RWPE1 (cell line): ENCODE data around the gene F12.

Experiments used
- CTCF ChIA-PET: fragments of 350-600 bp; sonication (Branson Sonifier 250); formaldehyde crosslinking; extraction: SDS; loops from one replicate; lab custom pipeline; 2021; lab: Yijun Ruan, JAX
- POLR2A ChIA-PET: fragments of 400-600 bp; formaldehyde crosslinking; extraction: SDS; loops from one replicate; lab custom pipeline; 2020; ENCODE audit warnings: antibody characterized with exemption; ENCODE audit not compliant: low non-redundant PET; lab: Yijun Ruan, JAX
- DNase-seq: peaks from one replicate; pipeline ENCODE4 v3.0.0; 2012; ENCODE audit warnings: low spot score
- H3K27ac ChIP-seq: fragments of 450-650 bp; 2 replicates; pipeline ENCODE4 v1.5.1; 2017
- TF ChIP-seq, protein P1 (sequence below): fragments of 450-650 bp; conservative IDR thresholded peaks from 2 replicates; pipeline ENCODE4 v1.5.1; 2017; ENCODE audit warnings: low read depth, mild to moderate bottlenecking

Gene F12

DNA sequence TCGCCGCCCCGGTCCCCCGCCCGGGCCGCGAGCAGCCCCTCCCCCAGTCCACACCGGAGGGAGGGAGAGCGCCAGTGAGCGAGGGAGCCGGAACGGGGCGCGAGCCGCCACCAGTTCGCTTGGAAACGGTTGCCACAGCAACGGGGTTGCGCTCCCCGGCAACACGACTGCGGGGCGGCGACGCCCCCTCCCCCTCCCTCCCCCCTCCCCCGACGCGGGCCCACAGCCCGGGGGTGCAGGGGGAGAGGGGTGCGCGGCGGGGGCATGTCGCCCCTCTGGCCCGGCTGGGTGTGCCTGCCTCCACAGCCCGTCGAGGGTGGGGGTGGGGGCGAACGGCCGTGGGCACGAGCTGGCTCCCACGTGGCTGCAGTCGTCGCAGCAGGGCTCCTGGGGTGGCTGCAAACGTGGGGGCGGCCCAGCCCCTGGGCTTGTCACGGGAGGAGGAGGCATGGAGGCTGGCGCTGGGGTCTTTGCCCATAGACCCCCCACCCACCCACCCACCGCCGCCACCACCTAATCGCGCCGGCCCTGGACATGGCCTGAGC is 37.8 kb upstream of the F12 start:
- DNase-seq, result peak; percentile 64
- ChIA-PET CTCF (interaction anchor here (0.6 to 12.5 kb wide), 8 partner anchors 10 to 137 kb away, joined by 3 to 148 read pairs (median 4); partner anchors contain the start of gene RGS14), POLR2A (interaction anchor here (0.8 to 1.7 kb wide), 4 partner anchors 17 to 45 kb away, joined by 3 to 11 read pairs (median 5); partner anchors contain the start of gene GRK6)
- H3K27ac ChIP-seq, result peak overlapping the region; percentile 88
- TF ChIP-seq, protein P1, sequence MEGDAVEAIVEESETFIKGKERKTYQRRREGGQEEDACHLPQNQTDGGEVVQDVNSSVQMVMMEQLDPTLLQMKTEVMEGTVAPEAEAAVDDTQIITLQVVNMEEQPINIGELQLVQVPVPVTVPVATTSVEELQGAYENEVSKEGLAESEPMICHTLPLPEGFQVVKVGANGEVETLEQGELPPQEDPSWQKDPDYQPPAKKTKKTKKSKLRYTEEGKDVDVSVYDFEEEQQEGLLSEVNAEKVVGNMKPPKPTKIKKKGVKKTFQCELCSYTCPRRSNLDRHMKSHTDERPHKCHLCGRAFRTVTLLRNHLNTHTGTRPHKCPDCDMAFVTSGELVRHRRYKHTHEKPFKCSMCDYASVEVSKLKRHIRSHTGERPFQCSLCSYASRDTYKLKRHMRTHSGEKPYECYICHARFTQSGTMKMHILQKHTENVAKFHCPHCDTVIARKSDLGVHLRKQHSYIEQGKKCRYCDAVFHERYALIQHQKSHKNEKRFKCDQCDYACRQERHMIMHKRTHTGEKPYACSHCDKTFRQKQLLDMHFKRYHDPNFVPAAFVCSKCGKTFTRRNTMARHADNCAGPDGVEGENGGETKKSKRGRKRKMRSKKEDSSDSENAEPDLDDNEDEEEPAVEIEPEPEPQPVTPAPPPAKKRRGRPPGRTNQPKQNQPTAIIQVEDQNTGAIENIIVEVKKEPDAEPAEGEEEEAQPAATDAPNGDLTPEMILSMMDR, result no peak

DNA sequence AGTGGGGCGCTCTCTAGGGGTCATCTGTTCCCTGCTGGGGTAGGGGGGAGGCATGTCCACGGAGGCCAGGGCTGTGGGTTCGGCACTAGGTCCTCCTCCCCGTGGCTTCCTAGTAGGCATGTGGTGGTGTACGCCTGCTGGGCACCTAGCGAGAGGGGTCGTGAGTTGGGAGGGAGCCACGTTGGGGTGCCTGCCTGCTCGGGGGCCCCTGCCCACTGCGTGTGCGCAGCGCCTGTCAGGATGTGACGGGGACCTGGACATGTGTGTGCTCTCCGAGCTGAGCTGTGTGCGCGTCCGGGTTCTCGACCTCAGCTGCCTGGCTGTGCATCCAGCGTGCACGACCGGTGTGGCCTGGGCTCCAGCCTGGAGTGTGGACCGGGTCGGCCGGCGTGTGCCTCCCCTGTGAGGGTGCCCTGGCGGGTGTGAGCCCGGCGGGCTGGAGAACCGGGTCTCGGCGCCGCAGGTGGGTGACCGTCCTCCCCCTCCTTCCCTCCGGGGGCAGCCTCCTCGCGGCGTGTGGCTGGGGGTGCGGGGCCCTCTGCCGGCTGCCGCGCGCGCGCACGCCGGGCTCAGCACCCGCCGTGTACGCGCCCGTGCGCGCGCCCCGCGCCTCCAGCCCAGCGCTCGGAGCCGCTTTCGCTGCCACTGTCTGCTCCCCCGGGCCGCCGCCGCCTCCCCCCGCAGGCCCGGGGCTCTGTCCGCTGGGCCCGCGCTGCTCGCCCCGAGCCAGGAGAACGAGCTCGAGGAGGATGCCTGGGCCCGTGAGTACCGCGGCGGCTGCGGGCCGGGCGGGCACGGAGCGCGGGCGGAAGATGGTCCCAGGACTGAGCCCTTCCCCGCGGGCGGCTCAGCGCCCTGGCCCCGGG is 37.1 kb upstream of the F12 start, which contains the start of gene PRR7:
Gene PRR7, plus strand, starts transcription at position 615 of the 866 bp plus-strand sequence. CDS start 8,254 bp downstream, outside the sequence.
- peak; percentile 76 for DNase-seq
- TF ChIP-seq, protein P1, result no peak
- CTCF ChIA-PET, result interaction anchor here (0.6 to 12.5 kb wide), 8 partner anchors 8 to 161 kb away, joined by 3 to 148 read pairs (median 5); partner anchors contain the start of gene RGS14
- POLR2A ChIA-PET, result interaction anchor here (1.7 kb wide), 1 partner anchor 20 kb away, joined by 11 read pairs; the partner anchor contains the start of gene GRK6
- H3K27ac ChIP-seq, result peak within 1 kb of the TSS; percentile 88

GRCh38 chr5:177445917-177446199 is 36.5 kb upstream of the F12 start:
- ChIA-PET POLR2A (no interaction called here), CTCF (interaction anchor here (0.6 to 12.5 kb wide), 6 partner anchors 9 to 162 kb away, joined by 4 to 148 read pairs (median 6); no protein-coding TSS in a partner anchor)
- TF ChIP-seq, protein P1, result no peak
- peak overlapping the region; percentile 88 for H3K27ac ChIP-seq
- no peak for DNase-seq

GRCh38 chr5:177445052-177445916 is 35.9 kb upstream of the F12 start:
- ChIA-PET POLR2A (interaction anchor here (0.6 kb wide), 1 partner anchor 19 kb away, joined by 3 read pairs; no protein-coding TSS in a partner anchor), CTCF (interaction anchor here (1.5 to 12.5 kb wide), 4 partner anchors 9 to 42 kb away, joined by 4 to 148 read pairs (median 12); no protein-coding TSS in a partner anchor)
- TF ChIP-seq, protein P1, result no peak
- peak overlapping the region; percentile 88 for H3K27ac ChIP-seq
- no peak for DNase-seq

- no peak for DNase-seq
- ChIA-PET POLR2A (interaction anchor here (0.6 kb wide), 1 partner anchor 18 kb away, joined by 3 read pairs; no protein-coding TSS in a partner anchor), CTCF (interaction anchor here (1.0 to 12.5 kb wide), 5 partner anchors 10 to 54 kb away, joined by 3 to 148 read pairs (median 4); partner anchors contain the start of gene GRK6)
- TF ChIP-seq, protein P1, result no peak
- peak overlapping the region; percentile 88 for H3K27ac ChIP-seq
Measured at GRCh38 chr5:177444106-177445051, 35.0 kb upstream of the F12 start.
